Chondrocyte (in vitro differentiated cells): ENCODE results near the gene CHRM1. TPM values are rescaled to one million over a fixed set of nuclear protein-coding genes. Genes with fewer than 3 reads are reported as not detected.

Experiments
- DNase-seq: peaks from one replicate; pipeline ENCODE4 v3.0.0; 2021; ENCODE audit warnings: mixed read lengths, low spot score
- H3K27ac Mint-ChIP-seq: one replicate; pipeline ENCODE4 v1.8.0; 2021; ENCODE audit warnings: mild to moderate bottlenecking, moderate library complexity, mixed read lengths; ENCODE audit not compliant: unreplicated experiment
- H3K27me3 Mint-ChIP-seq: 2 replicates; pipeline ENCODE4 v1.8.0; 2021; ENCODE audit warnings: low read depth, mixed read lengths
- H3K36me3 Mint-ChIP-seq: 2 replicates; pipeline ENCODE4 v1.8.0; 2021; ENCODE audit warnings: low read depth, mixed read lengths
- H3K4me1 Mint-ChIP-seq: 2 replicates; pipeline ENCODE4 v1.8.0; 2021; ENCODE audit warnings: low read depth, mild to moderate bottlenecking, mixed read lengths
- H3K4me3 Mint-ChIP-seq: one replicate; pipeline ENCODE4 v1.8.0; 2021; ENCODE audit warnings: mild to moderate bottlenecking, moderate library complexity, mixed read lengths; ENCODE audit not compliant: unreplicated experiment
- H3K9me3 Mint-ChIP-seq: 2 replicates; pipeline ENCODE4 v1.8.0; 2021; ENCODE audit warnings: low read depth, mixed read lengths
- total RNA-seq: library from RNA; stranded (reverse); gene quantifications from 3 replicates; pipeline ENCODE4 v1.2.1, GENCODE V29; 2021
- TF ChIP-seq, protein P1 (sequence below): fragments of 200-600 bp; sonication (generic); IDR thresholded peaks from 2 replicates; pipeline ENCODE4 v1.5.0; 2021; ENCODE audit warnings: antibody characterized with exemption, mild to moderate bottlenecking, moderate library complexity

The CHRM1 gene
- total RNA-seq, 1 donor from 2014 or later: not detected

DNA sequence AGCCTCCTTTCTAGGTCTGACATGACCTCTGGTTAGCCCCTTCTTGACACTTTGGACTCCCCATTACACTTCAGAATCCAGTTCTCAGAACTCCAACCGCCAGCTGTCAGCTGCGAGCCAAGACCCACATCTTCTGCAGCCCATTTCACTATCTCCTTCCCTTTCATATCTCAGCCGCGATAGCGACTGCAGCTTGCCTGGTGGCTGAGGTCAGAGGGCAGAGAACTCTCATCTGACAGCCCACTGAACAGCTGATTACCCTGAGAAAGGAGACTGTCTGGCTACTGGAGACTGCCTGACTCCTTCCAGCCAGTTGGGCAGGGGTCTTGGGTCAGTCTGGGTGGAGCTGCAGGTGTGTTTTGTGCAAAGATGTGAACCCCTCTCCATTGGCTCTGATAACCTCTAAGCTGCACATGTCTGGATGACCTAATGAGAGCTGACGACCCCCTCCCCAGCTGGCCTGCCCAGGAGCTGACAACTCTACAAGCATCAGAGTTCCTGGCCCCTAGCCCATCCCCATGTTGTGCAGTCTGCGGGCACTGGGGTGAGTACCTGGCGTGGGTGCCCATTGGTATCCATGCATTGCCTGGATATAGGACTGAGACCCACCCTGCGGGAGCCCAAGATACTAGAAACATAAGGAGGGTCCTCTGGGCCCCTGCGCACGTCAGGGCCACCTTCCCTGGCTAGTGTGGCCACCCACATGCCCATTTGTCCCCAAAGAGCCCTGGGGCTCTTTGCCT is 1.1 kb downstream of the CHRM1 start:
- TF ChIP-seq, protein P1, sequence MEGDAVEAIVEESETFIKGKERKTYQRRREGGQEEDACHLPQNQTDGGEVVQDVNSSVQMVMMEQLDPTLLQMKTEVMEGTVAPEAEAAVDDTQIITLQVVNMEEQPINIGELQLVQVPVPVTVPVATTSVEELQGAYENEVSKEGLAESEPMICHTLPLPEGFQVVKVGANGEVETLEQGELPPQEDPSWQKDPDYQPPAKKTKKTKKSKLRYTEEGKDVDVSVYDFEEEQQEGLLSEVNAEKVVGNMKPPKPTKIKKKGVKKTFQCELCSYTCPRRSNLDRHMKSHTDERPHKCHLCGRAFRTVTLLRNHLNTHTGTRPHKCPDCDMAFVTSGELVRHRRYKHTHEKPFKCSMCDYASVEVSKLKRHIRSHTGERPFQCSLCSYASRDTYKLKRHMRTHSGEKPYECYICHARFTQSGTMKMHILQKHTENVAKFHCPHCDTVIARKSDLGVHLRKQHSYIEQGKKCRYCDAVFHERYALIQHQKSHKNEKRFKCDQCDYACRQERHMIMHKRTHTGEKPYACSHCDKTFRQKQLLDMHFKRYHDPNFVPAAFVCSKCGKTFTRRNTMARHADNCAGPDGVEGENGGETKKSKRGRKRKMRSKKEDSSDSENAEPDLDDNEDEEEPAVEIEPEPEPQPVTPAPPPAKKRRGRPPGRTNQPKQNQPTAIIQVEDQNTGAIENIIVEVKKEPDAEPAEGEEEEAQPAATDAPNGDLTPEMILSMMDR: no peak
- H3K9me3 Mint-ChIP-seq: no peaks in the 10 kb centered on the region

DNA sequence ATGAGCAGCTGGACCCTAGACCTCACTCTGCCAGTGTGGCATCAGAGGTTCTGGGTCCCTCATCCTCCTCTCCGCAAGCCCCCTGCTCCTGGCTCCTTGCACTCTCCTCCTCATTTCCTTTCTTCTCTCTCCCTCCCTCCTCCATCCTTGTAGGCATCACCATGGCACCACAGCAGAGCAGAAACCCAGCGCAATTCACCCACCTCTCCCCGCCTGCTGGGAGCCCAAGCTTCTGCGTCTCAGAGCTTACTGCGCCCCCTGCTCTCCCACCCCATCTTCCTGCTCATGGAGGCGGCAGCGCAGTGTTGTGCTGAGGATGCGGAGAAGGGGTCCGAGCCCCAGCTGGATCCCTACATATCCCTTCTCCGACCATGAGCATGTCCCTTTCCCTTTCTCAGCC is 1.7 kb downstream of the CHRM1 start:
- Mint-ChIP-seq H3K9me3 (no peaks in the 10 kb centered on the region), H3K4me3 (no peak overlapping the region), H3K27me3 (peaks cover 39% of the 10 kb centered on the region), H3K27ac (no peak overlapping the region), H3K4me1 (peaks cover 21% of the 10 kb centered on the region), H3K36me3 (no peaks in the 10 kb centered on the region)
- TF ChIP-seq, protein P1: no peak
- no peak for DNase-seq

More for the DNA sequence above, 1.1 kb downstream of the CHRM1 start:
- Mint-ChIP-seq H3K36me3 (no peaks in the 10 kb centered on the region), H3K27me3 (peaks cover 40% of the 10 kb centered on the region), H3K4me3 (no peak overlapping the region), H3K4me1 (peaks cover 21% of the 10 kb centered on the region), H3K27ac (no peak overlapping the region)
- peak; percentile 69 for DNase-seq

DNA sequence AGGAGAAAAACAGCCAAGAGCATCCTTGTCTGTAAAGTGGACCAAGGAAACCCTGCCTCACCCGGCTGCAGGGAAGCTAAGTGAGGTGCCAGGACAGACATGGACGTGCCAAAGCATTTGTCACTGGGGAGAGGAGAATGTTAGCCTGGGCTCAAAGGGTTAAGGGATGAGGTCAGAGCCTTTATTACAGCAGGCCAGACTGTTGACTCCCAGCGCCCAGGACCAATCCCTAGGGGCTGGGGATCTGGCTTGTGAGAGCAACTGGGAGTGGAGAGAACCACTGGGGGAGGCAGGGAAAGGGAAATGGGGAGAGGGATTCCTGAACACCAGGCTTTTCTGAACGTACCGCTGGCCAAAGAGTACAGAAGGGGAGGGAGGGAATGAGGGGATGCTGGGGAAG is 2.6 kb downstream of the CHRM1 start:
- peaks cover 35% of the 10 kb centered on the region for H3K27me3 Mint-ChIP-seq
- H3K4me1 Mint-ChIP-seq: peaks cover 17% of the 10 kb centered on the region
- H3K4me3 Mint-ChIP-seq: no peak overlapping the region
- no peaks in the 10 kb centered on the region for H3K36me3 Mint-ChIP-seq
- H3K27ac Mint-ChIP-seq: no peak overlapping the region
- H3K9me3 Mint-ChIP-seq: no peaks in the 10 kb centered on the region
- TF ChIP-seq, protein P1: no peak
- DNase-seq: no peak

DNA sequence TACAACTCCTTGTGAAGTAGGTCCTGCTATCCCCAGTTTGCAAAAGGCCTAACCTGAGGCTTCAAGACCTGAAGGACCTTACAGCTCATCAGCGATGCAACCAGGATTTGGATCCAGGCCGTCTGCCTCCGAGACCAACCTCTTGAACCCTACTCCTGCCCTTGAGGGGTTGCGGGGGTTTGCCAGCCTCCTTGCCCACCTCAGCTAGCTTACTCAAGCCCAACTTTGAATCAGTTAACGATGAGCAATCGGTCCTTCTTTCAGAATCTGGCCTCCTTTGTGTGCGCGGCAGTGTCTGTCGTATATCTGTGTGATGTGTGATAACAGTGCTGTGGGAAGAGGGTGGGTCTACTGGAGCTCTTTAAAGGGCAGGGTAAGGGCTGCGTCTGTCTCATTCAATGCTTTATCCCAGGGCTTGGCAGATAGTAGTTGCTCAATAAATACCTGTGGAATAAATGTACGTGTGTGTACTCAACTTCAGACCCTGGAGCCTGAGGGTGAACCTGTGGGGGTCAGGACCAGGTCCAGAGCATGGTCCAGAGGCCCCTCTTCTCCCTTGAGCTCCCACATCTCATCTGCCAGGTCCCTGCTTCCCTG is 3.2 kb downstream of the CHRM1 start:
- no peaks in the 10 kb centered on the region for H3K9me3 Mint-ChIP-seq
- no peaks in the 10 kb centered on the region for H3K36me3 Mint-ChIP-seq
- H3K4me1 Mint-ChIP-seq: peaks cover 15% of the 10 kb centered on the region
- DNase-seq: no peak
- TF ChIP-seq, protein P1: no peak
- no peak overlapping the region for H3K4me3 Mint-ChIP-seq
- peaks cover 32% of the 10 kb centered on the region for H3K27me3 Mint-ChIP-seq
- H3K27ac Mint-ChIP-seq: no peak overlapping the region

DNA sequence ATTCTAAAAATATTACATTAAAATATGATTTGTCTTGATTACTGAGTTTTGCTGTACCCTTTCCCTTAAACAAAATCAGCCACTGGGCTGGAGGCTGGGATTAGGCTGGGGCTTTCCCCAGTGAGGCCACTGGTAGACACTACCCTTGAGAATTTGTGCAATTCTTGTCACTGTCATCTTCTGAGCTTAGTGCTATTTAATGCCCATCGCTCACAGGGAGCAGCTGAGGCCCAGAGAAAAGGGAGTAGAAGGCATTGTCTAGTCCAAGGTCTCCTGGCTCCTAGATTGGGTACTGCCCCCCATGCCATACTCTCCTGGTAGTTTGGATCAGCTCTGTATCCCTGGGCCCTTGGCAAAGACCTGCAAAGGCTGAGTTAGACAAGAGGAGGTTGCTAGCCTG is 6.7 kb downstream of the CHRM1 start:
- H3K27ac Mint-ChIP-seq: no peak overlapping the region
- no peak for DNase-seq
- H3K9me3 Mint-ChIP-seq: no peaks in the 10 kb centered on the region
- H3K4me1 Mint-ChIP-seq: no peaks in the 10 kb centered on the region
- peaks cover 17% of the 10 kb centered on the region for H3K27me3 Mint-ChIP-seq
- H3K4me3 Mint-ChIP-seq: no peak overlapping the region
- no peaks in the 10 kb centered on the region for H3K36me3 Mint-ChIP-seq
- TF ChIP-seq, protein P1: no peak
